Mesenchymal stem cell (in vitro differentiated cells and primary cell): ENCODE data around the gene USP31.

Experiments used
- DNase-seq: peaks from one replicate; pipeline ENCODE4 v3.0.0-alpha.2; 2013
- H2AFZ ChIP-seq: one replicate; pipeline ENCODE4 v1.6.1; 2013; ENCODE audit warnings: low read depth, mild to moderate bottlenecking, control low read depth, inconsistent platforms, low read length, moderate library complexity
- H2AK5ac ChIP-seq: 2 replicates; pipeline ENCODE4 v1.6.1; 2013; ENCODE audit warnings: low read length, moderate library complexity, mild to moderate bottlenecking, inconsistent platforms; ENCODE audit not compliant: severe bottlenecking
- H2BK120ac ChIP-seq: one replicate; pipeline ENCODE4 v1.6.1; 2013; ENCODE audit warnings: low read depth, mild to moderate bottlenecking, inconsistent platforms, low read length, moderate library complexity
- H2BK12ac ChIP-seq, 2 experiments: one replicate each; pipeline ENCODE4 v1.6.1; 2013; ENCODE audit warnings: inconsistent platforms in 2 of 2, low read length in 2 of 2, mild to moderate bottlenecking in 2 of 2, moderate library complexity in 2 of 2, control low read depth in 1 of 2
- H2BK15ac ChIP-seq: one replicate; pipeline ENCODE4 v1.6.1; 2013; ENCODE audit warnings: mild to moderate bottlenecking, low read depth, inconsistent platforms; ENCODE audit not compliant: poor library complexity, severe bottlenecking
- H2BK5ac ChIP-seq: 2 replicates; pipeline ENCODE4 v1.6.1; 2013; ENCODE audit warnings: low read depth, mild to moderate bottlenecking, low read length, control low read depth, inconsistent platforms; ENCODE audit not compliant: poor library complexity, severe bottlenecking
- H3K14ac ChIP-seq, 2 experiments: one replicate each; pipeline ENCODE4 v1.6.1; 2013; ENCODE audit warnings: inconsistent platforms in 2 of 2, low read length in 2 of 2, control low read depth in 1 of 2, mild to moderate bottlenecking in 1 of 2, moderate library complexity in 1 of 2
- H3K18ac ChIP-seq, 2 experiments: one replicate each; pipeline ENCODE4 v1.6.1; 2013; ENCODE audit warnings: inconsistent platforms in 2 of 2, low read length in 2 of 2, control low read depth in 1 of 2, low read depth in 1 of 2, mild to moderate bottlenecking in 1 of 2
- H3K23ac ChIP-seq, 2 experiments: one replicate each; pipeline ENCODE4 v1.6.1; 2013; ENCODE audit warnings: inconsistent platforms in 2 of 2, low read length in 2 of 2, mild to moderate bottlenecking in 2 of 2, moderate library complexity in 2 of 2, control low read depth in 1 of 2
- H3K27ac ChIP-seq: 2 replicates; pipeline ENCODE4 v1.5.1; 2013; ENCODE audit warnings: mild to moderate bottlenecking, moderate library complexity, low read length, control low read depth, inconsistent platforms; ENCODE audit not compliant: poor library complexity, severe bottlenecking
- H3K27me3 ChIP-seq, 2 experiments: 2 replicates each; pipeline versions ENCODE4 v1.6.1 to v1.7.0; 2013; ENCODE audit warnings: low read length in 2 of 2, mild to moderate bottlenecking in 2 of 2, moderate library complexity in 2 of 2, control low read depth in 1 of 2, inconsistent platforms in 1 of 2; ENCODE audit not compliant: control insufficient read depth in 1 of 2, insufficient read depth in 1 of 2
- H3K36me3 ChIP-seq, 2 experiments: 2 replicates each; pipeline versions ENCODE4 v1.6.1 to v1.7.0; 2013; ENCODE audit warnings: low read length in 2 of 2, control low read depth in 1 of 2, inconsistent platforms in 1 of 2, low read depth in 1 of 2, mild to moderate bottlenecking in 1 of 2; ENCODE audit not compliant: insufficient read depth in 2 of 2, control insufficient read depth in 1 of 2
- H3K4ac ChIP-seq, 2 experiments: one replicate each; pipeline ENCODE4 v1.6.1; 2013; ENCODE audit warnings: inconsistent platforms in 2 of 2, low read length in 2 of 2, mild to moderate bottlenecking in 2 of 2, moderate library complexity in 2 of 2, control low read depth in 1 of 2, low read depth in 1 of 2
- H3K4me1 ChIP-seq: 2 replicates; pipeline ENCODE4 v1.6.1; 2013; ENCODE audit warnings: low read depth, low read length, control low read depth; ENCODE audit not compliant: control insufficient read depth, insufficient read depth
- H3K4me2 ChIP-seq: 2 replicates; pipeline ENCODE4 v1.6.1; 2013; ENCODE audit warnings: low read length, mild to moderate bottlenecking, inconsistent platforms; ENCODE audit not compliant: poor library complexity, severe bottlenecking
- H3K4me3 ChIP-seq, 2 experiments: 2 replicates each; pipeline versions ENCODE4 v1.5.1 to v1.7.0; 2013; ENCODE audit warnings: low read length in 2 of 2, mild to moderate bottlenecking in 2 of 2, control low read depth in 1 of 2, low read depth in 1 of 2; ENCODE audit not compliant: insufficient read depth in 1 of 2
- H3K79me1 ChIP-seq: replicated peaks from 2 replicates; pipeline ENCODE4 v1.6.1; 2013; ENCODE audit warnings: mild to moderate bottlenecking, control low read depth, low read length, inconsistent platforms; ENCODE audit not compliant: poor library complexity, severe bottlenecking
- H3K9ac ChIP-seq: 2 replicates; pipeline ENCODE4 v1.7.0; 2013; ENCODE audit warnings: mild to moderate bottlenecking, low read length, moderate library complexity
- H3K9me3 ChIP-seq: 2 replicates; pipeline ENCODE4 v1.7.0; 2013; ENCODE audit warnings: mild to moderate bottlenecking, low read length; ENCODE audit not compliant: control insufficient read depth
- H4K8ac ChIP-seq: one replicate; pipeline ENCODE4 v1.6.1; 2013; ENCODE audit warnings: inconsistent platforms, mild to moderate bottlenecking, low read length, moderate library complexity
- H4K91ac ChIP-seq: one replicate; pipeline ENCODE4 v1.6.1; 2013; ENCODE audit warnings: mild to moderate bottlenecking, low read length, inconsistent platforms
- WGBS: methylation state at CpG from one replicate; pipeline ENCODE4 v1.1.7; 2013; ENCODE audit warnings: mixed read lengths; 5-methylcytosine and 5-hydroxymethylcytosine counted together

The USP31 gene

GRCh38 chr16:23068079-23068736 lies 81.0 kb downstream of the USP31 start:
- Histone ChIP-seq H4K91ac (no peak overlapping the region), H3K23ac (no peak overlapping the region), H3K4ac (no peak overlapping the region), H4K8ac (no peak overlapping the region), H3K27ac (no peak overlapping the region), H3K18ac (no peak overlapping the region), H3K9me3 (no peaks in the 10 kb centered on the region), H2AK5ac (no peak overlapping the region), H3K36me3 (peaks cover 26 to 55% of the 10 kb centered on the region in 2 experiments), H3K4me3 (no peak overlapping the region), H3K4me2 (no peak overlapping the region), H2BK12ac (no peak overlapping the region), H3K14ac (no peak overlapping the region), H3K9ac (no peak overlapping the region), H2BK15ac (no peak overlapping the region), H3K4me1 (peaks cover 12% of the 10 kb centered on the region), H3K79me1 (peaks cover 7% of the 10 kb centered on the region), H2BK120ac (no peak overlapping the region), H3K27me3 (no peaks in the 10 kb centered on the region), H2AFZ (no peak overlapping the region), H2BK5ac (no peak overlapping the region)
- over 99% methylated on average over 20 of the region's 20 CpGs for WGBS
- no peak for DNase-seq

GRCh38 chr16:23066676-23067075 lies 82.6 kb downstream of the USP31 start:
- no peak overlapping the region for H2AK5ac ChIP-seq
- no peak overlapping the region for H2BK120ac ChIP-seq
- no peaks in the 10 kb centered on the region for H3K27me3 ChIP-seq
- no peak overlapping the region for H4K91ac ChIP-seq
- no peak overlapping the region for H3K4me3 ChIP-seq
- H3K4me2 ChIP-seq: no peak overlapping the region
- peaks cover 26 to 49% of the 10 kb centered on the region in 2 experiments for H3K36me3 ChIP-seq
- H2AFZ ChIP-seq: no peak overlapping the region
- peaks cover 3% of the 10 kb centered on the region for H3K4me1 ChIP-seq
- H2BK15ac ChIP-seq: no peak overlapping the region
- peaks cover 7% of the 10 kb centered on the region for H3K79me1 ChIP-seq
- no peak overlapping the region for H3K14ac ChIP-seq
- no peak overlapping the region for H2BK12ac ChIP-seq
- no peak overlapping the region for H3K18ac ChIP-seq
- WGBS: over 99% methylated on average over 3 of the region's 3 CpGs
- no peak overlapping the region for H3K27ac ChIP-seq
- H3K9ac ChIP-seq: no peak overlapping the region
- H3K9me3 ChIP-seq: no peaks in the 10 kb centered on the region
- DNase-seq: no peak
- no peak overlapping the region for H2BK5ac ChIP-seq
- no peak overlapping the region for H4K8ac ChIP-seq
- H3K4ac ChIP-seq: no peak overlapping the region
- no peak overlapping the region for H3K23ac ChIP-seq

GRCh38 chr16:23064639-23065038 lies 84.6 kb downstream of the USP31 start:
- Histone ChIP-seq H3K4ac (no peak overlapping the region), H3K14ac (no peak overlapping the region), H3K4me3 (no peak overlapping the region), H3K9me3 (no peaks in the 10 kb centered on the region), H3K23ac (no peak overlapping the region), H3K4me1 (no peaks in the 10 kb centered on the region), H2BK5ac (no peak overlapping the region), H2BK12ac (no peak overlapping the region), H3K9ac (no peak overlapping the region), H3K4me2 (no peak overlapping the region), H3K36me3 (peaks cover 21 to 38% of the 10 kb centered on the region in 2 experiments), H2AK5ac (no peak overlapping the region), H4K8ac (no peak overlapping the region), H2BK120ac (no peak overlapping the region), H4K91ac (no peak overlapping the region), H2AFZ (no peak overlapping the region), H3K18ac (no peak overlapping the region), H3K79me1 (peaks cover 6% of the 10 kb centered on the region), H3K27ac (no peak overlapping the region), H2BK15ac (no peak overlapping the region), H3K27me3 (peaks cover 4 to 5% of the 10 kb centered on the region in 2 experiments)
- 92% methylated on average over 9 of the region's 9 CpGs for WGBS
- DNase-seq: no peak

- H3K9ac ChIP-seq: no peak overlapping the region
- H3K4ac ChIP-seq: no peak overlapping the region
- no peaks in the 10 kb centered on the region for H3K4me1 ChIP-seq
- peaks cover 6 to 17% of the 10 kb centered on the region in 2 experiments for H3K27me3 ChIP-seq
- no peak overlapping the region for H3K14ac ChIP-seq
- H3K23ac ChIP-seq: no peak overlapping the region
- no peak overlapping the region for H2BK15ac ChIP-seq
- H4K8ac ChIP-seq: no peak overlapping the region
- no peak overlapping the region for H3K18ac ChIP-seq
- no peak overlapping the region for H4K91ac ChIP-seq
- WGBS: 92% methylated on average over 5 of the region's 5 CpGs
- H2AFZ ChIP-seq: no peak overlapping the region
- H2BK12ac ChIP-seq: no peak overlapping the region
- H2AK5ac ChIP-seq: no peak overlapping the region
- DNase-seq: no peak
- no peak overlapping the region for H3K4me3 ChIP-seq
- no peak overlapping the region for H2BK120ac ChIP-seq
- H3K27ac ChIP-seq: no peak overlapping the region
- peaks cover 2 to 17% of the 10 kb centered on the region in 2 experiments for H3K36me3 ChIP-seq
- no peak overlapping the region for H2BK5ac ChIP-seq
- H3K79me1 ChIP-seq: peaks cover 1% of the 10 kb centered on the region
- no peaks in the 10 kb centered on the region for H3K9me3 ChIP-seq
- no peak overlapping the region for H3K4me2 ChIP-seq
Measured at GRCh38 chr16:23062524-23062923, 86.7 kb downstream of the USP31 start.
